CD14-positive monocyte (primary cell): ENCODE measurements around the gene TJAP1. TPM values are rescaled to one million over a fixed set of nuclear protein-coding genes. Genes with fewer than 3 reads are reported as not detected.

Experiments
- DNase-seq, 3 donors: peaks; one replicate each; pipeline ENCODE4 v3.0.0-alpha.2; 2011 to 2022
- H2AFZ ChIP-seq: 2 replicates; pipeline ENCODE4 v1.6.0; 2012; ENCODE audit warnings: mild to moderate bottlenecking, low read depth, low read length, inconsistent platforms; ENCODE audit not compliant: insufficient read depth, poor library complexity, severe bottlenecking
- H3K27ac ChIP-seq, 2 donors: 1 replicate in 1 of 2; 2 replicates in 1 of 2; pipeline ENCODE4 v1.5.1; 2012 to 2013; ENCODE audit warnings: low read length in 2 of 2, control low read depth in 1 of 2, inconsistent platforms in 1 of 2, low read depth in 1 of 2, mild to moderate bottlenecking in 1 of 2
- H3K27me3 ChIP-seq, 2 donors: one replicate each; pipeline versions ENCODE4 v1.6.0 to v1.6.1; 2011 to 2013; ENCODE audit warnings: low read length in 2 of 2; ENCODE audit not compliant: control insufficient read depth in 2 of 2, insufficient read depth in 2 of 2
- H3K36me3 ChIP-seq, 2 donors: replicated peaks in 1 of 2; 1 replicate in 1 of 2; 2 replicates in 1 of 2; pipeline versions ENCODE4 v1.5.1 to v1.6.1; 2012 to 2013; ENCODE audit warnings: low read length in 2 of 2, control low read depth in 1 of 2, inconsistent platforms in 1 of 2, mild to moderate bottlenecking in 1 of 2; ENCODE audit not compliant: insufficient read depth in 2 of 2, control insufficient read depth in 1 of 2
- H3K4me1 ChIP-seq, 2 donors: 1 replicate in 1 of 2; 2 replicates in 1 of 2; pipeline versions ENCODE4 v1.5.1 to v1.6.1; 2012 to 2013; ENCODE audit warnings: low read length in 2 of 2, control low read depth in 1 of 2, inconsistent platforms in 1 of 2, mild to moderate bottlenecking in 1 of 2, moderate library complexity in 1 of 2; ENCODE audit not compliant: insufficient read depth in 2 of 2, control insufficient read depth in 1 of 2
- H3K4me2 ChIP-seq: replicated peaks from 2 replicates; pipeline ENCODE3; 2012; ENCODE audit warnings: low read length, moderate library complexity, mild to moderate bottlenecking; ENCODE audit not compliant: poor library complexity, severe bottlenecking; ENCODE audit errors: extremely low read depth
- H3K4me3 ChIP-seq, 3 experiments: fragments of 200-600 bp in 1 of 3; sonication (generic) in 1 of 3; replicated peaks in 1 of 3; 1 replicate in 2 of 3; 2 replicates in 1 of 3; pipeline ENCODE4 v1.5.1; 2011 to 2013; ENCODE audit warnings: low read length in 3 of 3, mild to moderate bottlenecking in 3 of 3, control low read depth in 2 of 3, low read depth in 2 of 3, inconsistent platforms in 1 of 3, moderate library complexity in 1 of 3
- H3K79me2 ChIP-seq: 2 replicates; pipeline ENCODE4 v1.6.0; 2012; ENCODE audit warnings: mild to moderate bottlenecking, control low read depth, inconsistent platforms, low read length, moderate library complexity; ENCODE audit not compliant: insufficient read depth
- H3K9ac ChIP-seq: 2 replicates; pipeline ENCODE4 v1.6.0; 2017; ENCODE audit warnings: low read length, mild to moderate bottlenecking; ENCODE audit not compliant: insufficient read depth, poor library complexity, severe bottlenecking
- H3K9me3 ChIP-seq, 2 donors: replicated peaks in 1 of 2; 1 replicate in 1 of 2; 2 replicates in 1 of 2; pipeline versions ENCODE4 v1.5.1 to v1.6.1; 2012 to 2013; ENCODE audit warnings: low read length in 2 of 2, control low read depth in 1 of 2; ENCODE audit not compliant: control insufficient read depth in 1 of 2, insufficient read depth in 1 of 2
- H4K20me1 ChIP-seq: 2 replicates; pipeline ENCODE4 v1.6.0; 2012; ENCODE audit warnings: mild to moderate bottlenecking, low read length, control low read depth, moderate library complexity; ENCODE audit not compliant: insufficient read depth
- H3K27ac Mint-ChIP-seq, 7 donors: one replicate each; pipeline ENCODE4 v1.8.0; 2020; ENCODE audit warnings: mild to moderate bottlenecking in 7 of 7, mixed read lengths in 7 of 7, moderate library complexity in 6 of 7, inconsistent platforms in 2 of 7
- H3K27me3 Mint-ChIP-seq, 3 donors: one replicate each; pipeline ENCODE4 v1.8.0; 2021 to 2022; ENCODE audit warnings: low read depth in 3 of 3, mild to moderate bottlenecking in 3 of 3, mixed read lengths in 3 of 3, moderate library complexity in 3 of 3, inconsistent platforms in 1 of 3
- H3K36me3 Mint-ChIP-seq, 2 donors: one replicate each; pipeline ENCODE4 v1.8.0; 2020; ENCODE audit warnings: mixed read lengths in 2 of 2, inconsistent platforms in 1 of 2, mild to moderate bottlenecking in 1 of 2
- H3K4me1 Mint-ChIP-seq: one replicate; pipeline ENCODE4 v1.8.0; 2020; ENCODE audit warnings: mild to moderate bottlenecking, mixed read lengths
- H3K4me3 Mint-ChIP-seq, 2 donors: one replicate each; pipeline ENCODE4 v1.8.0; 2020; ENCODE audit warnings: mild to moderate bottlenecking in 2 of 2, mixed read lengths in 2 of 2, moderate library complexity in 1 of 2
- H3K9me3 Mint-ChIP-seq, 7 donors: one replicate each; pipeline ENCODE4 v1.8.0; 2020 to 2022; ENCODE audit warnings: mixed read lengths in 7 of 7, mild to moderate bottlenecking in 6 of 7, moderate library complexity in 6 of 7, inconsistent platforms in 2 of 7
- CTCF ChIP-seq: fragments of 200-600 bp; IDR thresholded peaks from one replicate; pipeline ENCODE4 v1.8.0; 2022; ENCODE audit warnings: antibody characterized with exemption, mild to moderate bottlenecking
- WGBS: methylation state at CpG from one replicate; pipeline ENCODE4 v1.1.5; 2013; ENCODE audit warnings: missing lambda C conversion rate; ENCODE audit not compliant: insufficient coverage; 5-methylcytosine and 5-hydroxymethylcytosine counted together
- intact Hi-C, 2 donors: fragments of 100-400 bp; cut with micrococcal nuclease; formaldehyde crosslinking; loops; one replicate each; pipeline versions ENCODE4 v1.15.0 to v1.15.1; 2023
- polyA plus RNA-seq, 3 donors: library from polyadenylated mRNA; depleted of rRNA in 1 of 3; unstranded in 2 of 3; stranded (reverse) in 1 of 3; fragments of 300-500 nt in 2 of 3; fragments of >200 nt in 1 of 3; fragmentation: Illumina TruSeq in 2 of 3; gene quantifications; 1 replicate in 2 of 3; 2 replicates in 1 of 3; pipeline ENCODE4 v1.2.3, GENCODE V29; 2012 to 2021

Gene TJAP1
- polyA plus RNA-seq, 3 donors: 3.2 to 43.4 (median 3.2) TPM

DNA sequence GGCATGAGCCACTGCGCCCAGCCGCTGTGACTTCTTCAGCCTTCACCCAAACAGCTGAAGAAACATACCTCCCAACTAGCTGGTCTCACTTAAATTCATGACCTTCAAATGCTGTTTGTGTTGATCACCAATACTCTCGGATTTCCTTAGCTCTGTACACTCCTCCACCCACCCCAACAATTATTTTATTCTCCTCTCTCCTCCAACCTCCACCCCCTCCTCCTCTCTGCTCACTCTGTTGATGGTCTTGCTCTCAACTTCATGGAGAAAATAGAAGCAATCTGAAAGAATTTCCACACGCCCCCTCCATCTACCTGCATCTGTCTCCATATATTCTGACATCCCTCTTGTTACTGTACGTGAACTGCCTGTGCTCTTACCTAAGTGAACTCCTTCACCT lies 15.4 kb upstream of the TJAP1 start:
- Histone ChIP-seq H3K36me3 (no peaks in the 10 kb centered on the region), H3K27ac (no peak overlapping the region), H3K4me2 (no peak overlapping the region), H2AFZ (no peak overlapping the region), H3K27me3 (peaks cover 4 to 20% of the 10 kb centered on the region in 2 donors), H3K9me3 (no peaks in the 10 kb centered on the region), H3K9ac (no peak overlapping the region), H4K20me1 (no peaks in the 10 kb centered on the region), H3K79me2 (no peaks in the 10 kb centered on the region), H3K4me3 (no peak overlapping the region), H3K4me1 (no peaks in the 10 kb centered on the region)
- DNase-seq: no peak
- peaks cover 0 to 9% (median 2%) of the 10 kb centered on the region in 7 donors for H3K9me3 Mint-ChIP-seq
- no peak overlapping the region for H3K27ac Mint-ChIP-seq
- peaks cover 0 to 1% of the 10 kb centered on the region in 2 donors for H3K36me3 Mint-ChIP-seq
- H3K4me1 Mint-ChIP-seq: no peaks in the 10 kb centered on the region
- TF ChIP-seq CTCF: no peak
- peak overlapping the region in 1 of 2 donors; percentile 0 for H3K4me3 Mint-ChIP-seq
- intact Hi-C loops: no loop called here
- WGBS: 95% methylated on average over 4 of the region's 5 CpGs
- H3K27me3 Mint-ChIP-seq: peaks cover 38 to 53% (median 39%) of the 10 kb centered on the region in 3 donors

DNA sequence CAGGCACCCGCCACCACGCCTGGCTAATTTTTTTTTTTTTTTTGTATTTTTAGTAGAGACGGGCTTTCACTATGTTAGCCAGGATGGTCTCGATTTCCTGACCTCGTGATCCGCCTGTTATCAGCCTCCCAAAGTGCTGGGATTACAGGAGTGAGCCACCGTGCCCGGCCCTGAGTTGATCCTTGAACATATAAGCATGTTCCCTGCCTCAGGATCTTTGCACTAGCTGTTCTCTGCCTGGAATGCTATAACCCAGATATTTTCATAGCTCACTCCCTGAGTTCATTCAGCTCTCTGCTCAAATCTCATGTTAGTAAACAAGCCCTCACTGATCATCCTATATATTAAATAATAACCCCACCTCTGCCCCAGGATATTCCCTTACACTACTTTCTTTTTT lies 13.0 kb upstream of the TJAP1 start:
- WGBS: 96% methylated on average over 5 of the region's 8 CpGs
- intact Hi-C loops: no loop called here
- Histone ChIP-seq H3K27ac (no peak overlapping the region), H3K4me1 (no peaks in the 10 kb centered on the region), H2AFZ (no peak overlapping the region), H3K4me3 (no peak overlapping the region), H3K9me3 (no peaks in the 10 kb centered on the region), H3K27me3 (peaks cover 0 to 10% of the 10 kb centered on the region in 2 donors), H4K20me1 (no peaks in the 10 kb centered on the region), H3K79me2 (no peaks in the 10 kb centered on the region), H3K4me2 (no peak overlapping the region), H3K36me3 (no peaks in the 10 kb centered on the region), H3K9ac (no peak overlapping the region)
- Mint-ChIP-seq H3K36me3 (no peaks in the 10 kb centered on the region), H3K4me3 (no peak overlapping the region), H3K27ac (no peak overlapping the region), H3K9me3 (peaks cover 0 to 2% (median 0%) of the 10 kb centered on the region in 7 donors), H3K27me3 (peaks cover 29 to 44% (median 31%) of the 10 kb centered on the region in 3 donors), H3K4me1 (no peaks in the 10 kb centered on the region)
- no peak for TF ChIP-seq CTCF
- DNase-seq: no peak
